RPMI7951 (cell line): Measurements from ENCODE around the gene ANKRD55. TPM values are rescaled to one million over a fixed set of nuclear protein-coding genes. Genes with fewer than 3 reads are reported as not detected.
A peak's percentile ranks its signal among the peaks of the same experiment; 100 is the strongest.
"Not testable (repeated sequence)": the region's sequence is repeated elsewhere in the genome, so short reads cannot be mapped to it uniquely, and the experiment has no call there.

ENCODE experiments used
- DNase-seq: peaks from one replicate; pipeline ENCODE4 v3.0.0-alpha.2; 2012; ENCODE audit warnings: low read depth
- total RNA-seq: library from RNA; depleted of rRNA; stranded (reverse); fragments of >200 nt; shearing (Covaris generic); gene quantifications from 2 replicates; pipeline ENCODE4 v1.2.3, GENCODE V29; 2014

The ANKRD55 gene
- total RNA-seq, 1 experiment from 2014 or later = 0.24 TPM

GRCh38 chr5:56145106-56145505 is 88.0 kb downstream of the ANKRD55 start:
- DNase-seq = peak; percentile 45

GRCh38 chr5:56144211-56144610 is 88.9 kb downstream of the ANKRD55 start:
- no peak for DNase-seq

DNA sequence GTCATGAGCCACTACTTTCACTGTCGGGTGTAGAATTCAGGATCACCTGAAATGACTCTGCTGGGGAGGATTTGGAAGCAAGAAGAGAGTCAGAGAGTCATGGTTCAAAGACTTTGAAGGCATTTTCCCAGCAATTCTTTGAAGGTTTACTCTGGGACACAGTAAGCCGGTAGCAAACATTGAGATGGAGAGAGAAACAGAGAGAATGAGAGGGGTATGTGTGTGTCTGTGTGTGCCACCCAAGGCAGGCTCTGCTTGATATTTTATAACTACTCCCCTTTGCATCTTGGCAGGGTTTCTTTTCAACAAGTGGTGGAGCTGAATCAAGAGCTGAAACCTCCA is 89.8 kb downstream of the ANKRD55 start:
- no peak for DNase-seq

GRCh38 chr5:56142614-56143372 is 90.3 kb downstream of the ANKRD55 start:
- DNase-seq = no peak

DNA sequence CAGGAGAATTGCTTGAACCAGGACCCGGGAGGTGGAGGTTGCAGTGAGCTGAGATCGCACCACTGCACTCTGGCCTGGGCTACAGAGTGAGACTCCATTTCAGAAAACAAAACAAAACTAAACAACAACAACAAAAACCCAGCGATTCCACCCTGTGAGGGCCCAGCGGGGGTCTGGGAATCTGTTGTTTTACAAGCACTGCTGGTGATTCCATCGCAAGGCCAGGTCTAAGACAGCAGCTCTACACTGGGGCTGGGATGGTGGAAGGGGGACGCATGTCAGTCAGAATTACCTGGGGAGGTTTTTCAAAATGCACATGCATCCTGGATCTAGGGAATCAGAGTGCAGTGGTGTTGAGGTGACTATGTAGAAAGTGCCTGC is 90.9 kb downstream of the ANKRD55 start:
- DNase-seq = no peak

GRCh38 chr5:56140073-56140472 is 93.1 kb downstream of the ANKRD55 start:
- peak; percentile 21 for DNase-seq

DNA sequence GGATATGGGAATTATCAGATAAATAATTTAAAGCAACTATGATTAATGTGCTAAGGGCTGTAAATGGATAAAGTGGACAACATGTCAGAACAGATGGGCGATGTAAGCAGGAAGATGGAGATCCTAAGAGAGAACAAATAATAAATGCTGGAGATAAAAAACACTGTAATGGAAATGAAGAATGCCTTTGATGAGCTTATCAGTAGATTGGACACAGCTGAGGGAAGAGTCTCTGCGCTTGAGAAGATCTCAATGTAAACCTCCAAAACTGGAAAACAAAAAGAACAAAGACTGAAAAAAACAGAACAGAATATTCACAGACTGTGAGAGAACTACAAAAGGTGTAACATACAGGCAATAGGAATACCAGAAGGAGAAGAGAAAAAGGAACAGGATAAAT is 102.5 kb downstream of the ANKRD55 start:
- no peak for DNase-seq

GRCh38 chr5:56129288-56129687 is 103.8 kb downstream of the ANKRD55 start:
- no peak for DNase-seq

DNA sequence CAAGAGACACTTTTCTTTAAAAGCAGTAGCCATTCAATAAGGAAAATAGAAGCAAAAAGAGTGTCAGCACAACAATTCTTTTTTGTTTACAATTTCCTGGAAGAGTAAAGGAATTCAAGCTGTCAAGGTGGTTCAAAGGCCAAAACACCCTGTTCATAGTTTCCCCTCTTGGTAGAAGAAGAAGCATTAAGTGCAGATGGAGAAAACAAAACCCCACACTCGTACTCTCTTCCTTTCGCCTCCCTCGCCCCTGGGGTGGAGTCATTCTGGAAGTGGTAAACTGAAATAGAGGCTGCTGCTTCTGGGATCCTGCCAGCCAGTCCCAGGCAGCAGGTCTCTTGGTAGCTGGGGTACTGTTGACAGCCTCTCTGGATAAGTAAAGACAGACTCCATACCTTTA is 105.0 kb downstream of the ANKRD55 start:
- DNase-seq = no peak

DNA sequence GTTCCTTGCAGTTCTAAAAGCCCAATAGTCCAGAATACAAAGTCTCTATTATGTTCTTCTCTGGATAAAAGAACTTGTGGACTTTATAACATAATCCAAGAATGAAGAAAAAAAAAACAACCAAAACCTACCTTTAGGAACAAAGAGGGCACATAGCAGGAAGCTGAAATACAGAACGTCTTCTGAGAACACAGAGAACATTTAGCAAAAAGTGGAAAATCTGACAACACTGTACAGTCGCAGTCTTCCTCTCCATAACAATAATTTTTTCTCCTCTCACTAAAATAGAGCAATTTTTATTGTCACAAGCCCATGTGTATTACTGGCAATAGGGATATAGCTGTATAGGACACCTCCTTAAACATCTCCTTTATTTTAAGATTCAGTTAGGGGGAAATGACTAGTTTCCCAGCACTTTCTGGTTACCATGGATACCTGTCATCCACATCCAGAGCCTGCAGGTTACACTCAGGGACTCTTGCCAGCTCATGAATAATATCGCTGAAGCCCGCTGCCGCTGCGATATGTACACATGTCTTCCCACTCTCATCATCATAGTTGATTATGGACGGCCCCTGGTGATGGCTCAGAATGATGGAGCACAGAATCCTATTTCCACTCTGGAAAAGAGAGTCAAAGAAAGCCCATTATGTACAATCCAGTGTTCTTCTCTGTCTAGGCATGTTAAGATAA is 106.5 kb downstream of the ANKRD55 start:
- DNase-seq = no peak

- DNase-seq = peak; percentile 99
Measured at GRCh38 chr5:56123531-56124243, 109.4 kb downstream of the ANKRD55 start.

- not testable (repeated sequence) for DNase-seq
Measured at GRCh38 chr5:56122360-56122985, 110.7 kb downstream of the ANKRD55 start.

DNA sequence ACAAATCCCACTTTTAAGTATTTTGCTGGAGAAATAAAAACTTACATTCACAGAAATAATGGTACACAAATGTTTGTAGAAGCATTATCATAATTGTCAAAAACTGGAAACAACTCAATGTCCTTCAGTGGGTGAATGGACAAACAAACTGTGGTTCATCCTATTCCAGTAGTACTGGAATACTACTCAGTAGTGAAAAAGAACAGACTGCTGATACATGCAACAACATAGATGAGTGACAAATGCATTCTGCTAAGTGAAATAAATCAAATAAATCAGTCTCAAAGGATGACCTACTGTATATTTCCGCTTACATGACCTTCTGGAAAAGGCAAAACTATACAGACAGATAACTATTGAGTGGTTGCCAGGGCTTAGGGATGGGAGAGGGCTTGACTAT is 114.1 kb downstream of the ANKRD55 start:
- DNase-seq = no peak

- DNase-seq = no peak
Measured at GRCh38 chr5:56116599-56117141, 116.5 kb downstream of the ANKRD55 start.

DNA sequence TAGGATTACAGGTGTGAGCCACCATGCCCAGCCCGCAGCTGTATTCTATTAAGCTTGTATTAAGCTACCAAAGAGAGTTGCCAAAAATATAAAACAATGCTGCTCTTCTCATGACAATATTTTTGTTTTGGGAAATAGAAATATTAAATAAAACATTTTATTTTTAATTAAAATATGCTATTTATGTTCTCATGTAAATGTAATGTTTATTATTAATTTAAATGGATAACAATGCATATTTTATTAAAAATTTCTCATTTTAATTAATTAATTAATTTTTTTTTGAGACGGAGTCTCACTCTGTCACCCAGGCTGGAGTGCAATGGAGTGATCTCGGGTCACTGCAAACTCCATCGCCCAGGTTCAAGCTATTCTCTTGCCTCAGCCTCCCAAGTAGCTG is 117.5 kb downstream of the ANKRD55 start:
- no peak for DNase-seq

GRCh38 chr5:56112526-56113121 is 120.5 kb downstream of the ANKRD55 start:
- DNase-seq = peak; percentile 93

- DNase-seq = no peak
Measured at GRCh38 chr5:56111404-56111781, 121.7 kb downstream of the ANKRD55 start.

DNA sequence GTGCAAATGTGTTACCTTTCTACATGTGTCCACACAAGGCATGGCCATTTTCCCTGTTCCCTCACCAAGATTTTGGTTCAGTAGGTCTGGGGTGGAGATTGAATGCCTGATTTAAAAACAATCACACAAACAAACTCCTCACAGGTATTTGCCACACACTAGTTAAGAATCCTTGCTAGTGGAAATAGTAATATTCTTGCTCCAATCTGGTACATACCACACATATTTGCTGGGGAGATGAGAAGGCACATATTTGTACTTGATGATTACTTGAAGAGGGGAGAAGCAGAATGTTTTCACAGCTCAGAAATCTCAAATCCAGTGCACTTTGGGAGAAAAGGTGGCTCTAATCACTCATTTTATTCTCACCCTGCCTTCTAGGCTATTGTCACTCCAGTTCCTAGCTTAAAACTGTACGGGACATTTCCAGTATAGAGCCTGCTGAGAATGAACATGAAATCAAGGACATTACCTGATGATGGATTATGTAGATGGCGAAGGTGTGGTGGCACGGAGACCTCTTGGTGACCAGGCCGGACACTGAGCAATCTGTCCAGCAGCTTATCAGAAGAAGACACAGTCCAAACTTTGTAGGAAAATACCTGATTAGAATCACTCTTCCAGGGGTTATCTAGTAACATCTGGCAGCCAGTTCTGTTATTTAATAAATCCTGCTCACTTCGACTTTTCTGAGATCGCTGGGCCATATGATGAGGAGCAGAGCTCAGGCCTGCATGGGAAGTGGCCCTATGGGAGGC is 122.3 kb downstream of the ANKRD55 start:
- no peak for DNase-seq

DNA sequence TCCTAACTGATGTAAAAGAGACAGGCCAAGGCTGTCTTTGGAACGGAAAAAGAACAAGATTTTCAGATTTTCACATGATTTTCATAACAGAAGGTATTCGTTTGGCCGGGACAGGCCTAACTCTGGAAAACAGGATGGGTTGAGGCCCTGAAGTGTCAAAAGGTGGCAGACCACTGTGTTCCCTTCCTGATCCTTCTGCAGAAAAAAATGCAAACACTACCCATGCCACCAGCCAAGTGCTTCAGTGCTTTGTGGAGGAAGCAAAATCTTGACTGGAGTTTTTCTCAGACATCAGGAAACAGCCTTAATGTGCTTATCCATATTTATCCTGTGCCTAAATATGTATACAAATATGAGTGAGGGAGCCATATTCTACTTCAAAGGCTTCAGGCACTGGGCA is 124.9 kb downstream of the ANKRD55 start:
- no peak for DNase-seq

GRCh38 chr5:56106837-56107236 is 126.3 kb downstream of the ANKRD55 start:
- DNase-seq = no peak
